Measurements from ENCODE around the gene ACOX2. TPM values are rescaled to one million over a fixed set of nuclear protein-coding genes. Genes with fewer than 3 reads are reported as not detected.

Gene ACOX2
- total RNA-seq (2014; rRNA removed; shearing (Covaris generic)), result 3.8 and 5.7 TPM in 2 replicates

DNA sequence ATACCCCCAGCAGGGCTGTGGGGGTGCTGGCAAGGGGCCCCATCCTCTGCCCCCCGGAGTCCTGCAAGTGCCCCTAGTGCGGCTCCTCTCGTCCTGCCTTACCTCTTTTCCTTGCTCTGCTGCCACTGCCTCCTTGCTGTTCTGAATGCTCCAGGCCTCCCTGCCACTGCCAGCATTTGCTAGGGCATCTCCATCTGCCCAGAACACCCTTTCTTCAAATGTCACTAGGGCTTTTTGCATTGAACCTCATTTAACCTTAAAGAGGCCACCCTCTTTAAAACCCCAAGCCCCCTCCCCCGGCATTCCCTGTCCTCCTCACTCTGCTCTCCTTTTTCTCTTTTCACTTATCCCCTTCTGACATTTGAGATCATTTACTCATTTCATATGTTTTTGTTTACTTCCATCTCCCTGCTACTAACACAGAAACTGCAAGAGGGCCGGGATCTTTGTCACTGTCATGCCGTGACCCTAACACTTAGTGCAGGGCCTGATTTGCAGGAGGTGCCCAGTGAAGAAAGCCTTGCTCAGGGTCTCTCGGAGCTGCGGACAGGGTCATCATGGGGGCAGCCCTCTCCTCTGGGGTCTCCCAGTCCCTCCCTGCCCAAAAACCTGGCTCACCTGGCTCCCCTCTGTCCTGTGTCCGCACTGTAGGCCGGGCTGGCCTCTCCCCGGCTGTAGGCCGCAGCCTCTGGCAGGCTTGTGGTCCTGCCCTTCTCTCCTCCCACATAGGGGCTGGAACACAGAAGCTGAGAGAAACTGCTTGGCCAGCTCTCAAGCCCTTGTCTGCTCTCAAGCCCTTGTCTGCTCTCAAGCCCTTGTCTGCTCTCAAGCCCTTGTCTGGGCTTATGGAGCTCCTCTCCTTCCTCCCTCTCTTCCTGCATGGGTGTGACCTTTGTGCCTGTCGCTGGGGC, at the start of gene ACOX2:
ACOX2 (minus strand) TSS at position 690 of the 911 bp plus-strand sequence. CDS start 2,084 bp downstream, outside the sequence.
- no peak for DNase-seq (ENCODE audit: low spot score)

GRCh38 chr3:58585994-58586393, 49.0 kb upstream of the ACOX2 start:
- DNase-seq (ENCODE audit: low spot score), result no peak

DNA sequence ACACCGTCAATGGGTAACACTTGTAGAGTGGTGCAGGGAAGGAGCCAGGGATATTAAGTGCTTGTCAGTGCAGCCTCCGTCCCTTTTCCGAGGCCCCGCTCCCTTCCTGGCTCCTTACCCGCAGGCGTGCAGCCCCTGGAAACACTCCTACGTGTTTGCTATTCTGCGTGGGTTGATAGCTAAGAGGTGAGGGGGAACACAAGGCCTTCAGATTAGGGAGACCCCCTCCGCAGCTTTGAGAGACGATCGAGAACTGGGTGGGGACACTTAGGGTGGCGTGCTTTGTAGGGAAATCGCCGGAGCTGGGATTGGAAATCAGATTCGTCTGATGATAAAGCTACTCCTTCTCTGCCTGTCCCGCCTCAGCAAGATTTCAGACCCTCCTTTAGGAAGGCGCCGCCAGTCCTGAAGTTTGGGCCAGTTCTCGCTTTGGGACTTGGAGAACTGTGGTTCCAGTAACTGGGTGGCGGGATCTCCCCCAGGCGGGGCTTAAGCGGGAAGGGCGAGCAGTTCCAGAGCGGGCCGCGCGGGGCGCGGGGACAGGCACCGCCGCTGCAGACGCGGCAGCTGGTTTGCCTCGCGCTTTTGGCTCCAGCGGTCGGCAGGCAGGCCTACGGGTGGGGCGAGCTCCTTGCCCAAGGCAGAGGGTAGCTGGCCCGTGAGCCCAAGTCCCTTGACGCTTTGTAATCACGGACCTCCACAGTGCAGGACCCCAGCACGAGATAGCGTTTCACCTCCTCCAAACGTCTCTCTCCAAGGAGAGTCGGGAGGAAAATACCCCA, 48.2 kb upstream of the ACOX2 start:
- DNase-seq (ENCODE audit: low spot score), result peak; percentile 35

- no peak for DNase-seq (ENCODE audit: low spot score)
Measured at GRCh38 chr3:58584690-58585004, 47.7 kb upstream of the ACOX2 start.

- DNase-seq (ENCODE audit: low spot score), result no peak
Measured at GRCh38 chr3:58581328-58582091, 44.5 kb upstream of the ACOX2 start.

DNA sequence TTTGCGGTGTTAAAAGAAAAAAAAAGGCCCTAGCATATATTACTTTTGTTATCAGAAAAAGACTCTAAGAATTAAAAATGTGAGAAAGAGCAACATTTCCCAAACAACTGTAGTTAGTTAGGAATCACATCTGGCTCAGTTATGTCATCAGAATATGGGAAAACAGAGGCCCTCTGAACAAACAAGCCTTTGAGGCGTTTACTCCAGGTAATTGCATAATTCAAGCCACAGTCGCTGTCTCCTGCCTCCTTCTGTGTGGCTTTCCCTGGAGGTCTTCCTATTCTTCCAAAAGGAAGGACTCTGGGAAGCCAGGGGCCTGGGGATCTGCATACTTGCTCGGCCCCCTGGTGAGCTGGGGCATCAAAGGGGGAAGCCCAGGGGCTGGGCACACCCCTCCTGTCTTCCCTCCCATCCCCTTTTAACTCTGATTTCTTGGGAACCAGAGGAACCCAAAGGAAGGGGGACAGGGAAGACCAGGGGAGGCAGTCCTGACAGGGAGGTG, 43.9 kb upstream of the ACOX2 start:
- no peak for DNase-seq (ENCODE audit: low spot score)

- DNase-seq (ENCODE audit: low spot score), result no peak
Measured at GRCh38 chr3:58578873-58579272, 41.9 kb upstream of the ACOX2 start.

GRCh38 chr3:58577269-58577821, 40.4 kb upstream of the ACOX2 start, which contains the start of gene FAM107A:
Gene FAM107A, minus strand, starts transcription at chr3:58577391. Its CDS starts 7,531 bp downstream, at chr3:58569860.
- DNase-seq (ENCODE audit: low spot score), result no peak

GRCh38 chr3:58576716-58577115, 39.7 kb upstream of the ACOX2 start:
- DNase-seq (ENCODE audit: low spot score), result no peak

GRCh38 chr3:58575971-58576652, 39.1 kb upstream of the ACOX2 start:
- no peak for DNase-seq (ENCODE audit: low spot score)

GRCh38 chr3:58574682-58575081, 37.7 kb upstream of the ACOX2 start:
- DNase-seq (ENCODE audit: low spot score), result no peak

- DNase-seq (ENCODE audit: low spot score), result no peak
Measured at GRCh38 chr3:58574106-58574505, 37.1 kb upstream of the ACOX2 start.

GRCh38 chr3:58573640-58574039, 36.6 kb upstream of the ACOX2 start:
- DNase-seq (ENCODE audit: low spot score), result no peak

GRCh38 chr3:58572634-58573230, 35.7 kb upstream of the ACOX2 start:
- no peak for DNase-seq (ENCODE audit: low spot score)

- DNase-seq (ENCODE audit: low spot score), result no peak
Measured at GRCh38 chr3:58572013-58572633, 35.1 kb upstream of the ACOX2 start.

- DNase-seq (ENCODE audit: low spot score), result no peak
Measured at GRCh38 chr3:58570851-58571250, 33.9 kb upstream of the ACOX2 start.

DNA sequence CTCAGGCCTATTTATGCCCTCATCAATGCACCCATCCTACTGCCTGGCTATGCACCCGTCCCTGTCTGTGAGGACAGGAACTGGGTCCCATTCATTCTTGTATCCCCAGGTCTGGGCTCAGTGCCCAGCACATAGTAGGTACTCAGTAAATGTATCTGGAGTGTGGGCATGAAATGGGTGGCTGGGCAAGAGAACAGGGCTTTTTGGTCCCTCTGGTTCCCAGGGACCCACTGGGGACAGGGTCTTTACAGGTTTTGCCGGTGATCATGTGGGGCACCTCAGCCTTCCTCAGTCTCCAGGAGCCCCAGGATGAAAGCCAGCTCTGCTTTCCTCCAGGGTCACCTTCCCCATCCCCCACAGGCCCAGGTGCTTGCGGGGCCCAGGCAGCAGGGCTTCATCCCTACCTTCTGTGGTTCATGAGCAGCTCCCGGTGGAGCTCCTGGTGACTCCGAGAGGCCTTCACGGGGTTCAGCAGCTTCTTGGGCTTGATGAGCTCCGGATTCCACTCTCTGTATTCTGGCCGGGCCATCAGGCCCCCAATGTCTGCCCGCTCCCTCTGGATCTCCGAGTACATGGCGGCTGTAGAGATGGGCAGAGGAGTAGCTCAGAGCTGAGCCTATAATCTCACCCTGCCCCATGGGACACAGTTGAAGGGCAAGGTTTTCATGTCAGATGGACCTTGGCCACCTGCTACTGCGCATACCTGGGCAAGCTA, 32.5 kb upstream of the ACOX2 start:
- DNase-seq (ENCODE audit: low spot score), result no peak

GRCh38 chr3:58568572-58569286, 31.7 kb upstream of the ACOX2 start:
- DNase-seq (ENCODE audit: low spot score), result peak; percentile 30

DNA sequence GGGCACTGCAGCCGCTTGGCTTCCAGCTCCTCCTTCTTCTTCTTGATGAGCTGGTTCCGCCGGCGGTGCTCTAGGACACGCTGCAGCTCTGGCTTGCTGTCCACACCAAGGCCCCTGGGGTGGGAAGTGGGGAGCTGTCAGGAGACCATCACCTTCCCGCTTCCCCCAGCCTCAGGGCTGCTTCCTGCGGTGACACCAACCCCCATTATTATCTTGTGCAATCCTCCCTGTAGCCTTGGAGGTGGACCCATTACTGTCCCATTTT, 30.2 kb upstream of the ACOX2 start:
- no peak for DNase-seq (ENCODE audit: low spot score)

Measured in H4 (cell line).